SU-DHL-6 (cell line): ENCODE measurements around the gene NFATC2IP.
"Not testable (repeated sequence)": the region's sequence is repeated elsewhere in the genome, so short reads cannot be mapped to it uniquely, and the experiment has no call there.

Experiments used
- H2AFZ ChIP-seq: fragments of 200-600 bp; sonication (generic); 2 replicates; pipeline ENCODE4 v1.6.1; 2014; ENCODE audit warnings: low read depth, mild to moderate bottlenecking, moderate library complexity, mixed read lengths, antibody characterized with exemption, low read length; ENCODE audit not compliant: severe bottlenecking
- H3F3A ChIP-seq: fragments of 200-600 bp; shearing (Covaris generic); 2 replicates; pipeline ENCODE4 v1.6.0; 2016; ENCODE audit warnings: antibody characterized with exemption, mild to moderate bottlenecking; ENCODE audit not compliant: insufficient read depth
- H3K27ac ChIP-seq: fragments of 200-600 bp; sonication (generic); 2 replicates; pipeline ENCODE4 v1.5.1; 2016; ENCODE audit warnings: low read depth, mild to moderate bottlenecking, low read length, moderate library complexity, mixed read lengths
- H3K27me3 ChIP-seq: fragments of 200-600 bp; sonication (generic), shearing (Covaris generic); 2 replicates; pipeline ENCODE4 v1.6.0; 2014; ENCODE audit warnings: mild to moderate bottlenecking, low read length
- H3K36me3 ChIP-seq: fragments of 200-600 bp; sonication (generic); 2 replicates; pipeline ENCODE4 v1.6.1; 2014; ENCODE audit warnings: mild to moderate bottlenecking, low read length, mixed read lengths
- H3K4me2 ChIP-seq: fragments of 300-600, 200-600 bp; shearing (Covaris generic), sonication (generic); 2 replicates; pipeline ENCODE4 v1.6.0; 2014; ENCODE audit warnings: low read length, low read depth, mild to moderate bottlenecking; ENCODE audit not compliant: poor library complexity, severe bottlenecking
- H3K4me3 ChIP-seq: fragments of 200-600 bp; sonication (generic); 2 replicates; pipeline ENCODE4 v1.5.1; 2014; ENCODE audit warnings: antibody characterized with exemption, low read length, mild to moderate bottlenecking, mixed read lengths; ENCODE audit not compliant: insufficient read depth, poor library complexity, severe bottlenecking
- H3K79me2 ChIP-seq: fragments of 200-600 bp; sonication (generic); 2 replicates; pipeline ENCODE4 v1.6.1; 2014; ENCODE audit warnings: mild to moderate bottlenecking, low read length, moderate library complexity; ENCODE audit not compliant: insufficient read depth
- H3K9ac ChIP-seq: fragments of 200-600 bp; sonication (generic); 2 replicates; pipeline ENCODE4 v1.7.0; 2014; ENCODE audit warnings: mild to moderate bottlenecking, low read length
- H3K9me2 ChIP-seq: fragments of 200-600 bp; sonication (generic); replicated peaks from 2 replicates; pipeline ENCODE4 v1.6.1; 2014; ENCODE audit warnings: low read length; ENCODE audit not compliant: insufficient read depth
- H3K9me3 ChIP-seq: fragments of 200-600 bp; sonication (generic); 2 replicates; pipeline ENCODE4 v1.6.1; 2014; ENCODE audit warnings: low read length, mixed read lengths; ENCODE audit not compliant: insufficient read depth
- H4K20me1 ChIP-seq: fragments of 200-600 bp; sonication (generic); 2 replicates; pipeline ENCODE4 v1.6.1; 2014; ENCODE audit warnings: low read depth, mild to moderate bottlenecking, antibody characterized with exemption, low read length, moderate library complexity, mixed read lengths
- EZH2phosphoT487 ChIP-seq: fragments of 200-600 bp; sonication (generic), shearing (Covaris generic); conservative IDR thresholded peaks from 2 replicates; pipeline ENCODE4 v1.6.1; 2018; ENCODE audit warnings: mild to moderate bottlenecking, antibody characterized with exemption, low read length, moderate library complexity, mixed read lengths
- TF ChIP-seq, protein P1 (sequence below): fragments of 200-600 bp; sonication (generic); IDR thresholded peaks from one replicate; pipeline ENCODE4 v1.5.1; 2017; ENCODE audit warnings: antibody characterized with exemption, mild to moderate bottlenecking, low read length, moderate library complexity; ENCODE audit not compliant: insufficient read depth, poor library complexity, severe bottlenecking

NFATC2IP gene

DNA sequence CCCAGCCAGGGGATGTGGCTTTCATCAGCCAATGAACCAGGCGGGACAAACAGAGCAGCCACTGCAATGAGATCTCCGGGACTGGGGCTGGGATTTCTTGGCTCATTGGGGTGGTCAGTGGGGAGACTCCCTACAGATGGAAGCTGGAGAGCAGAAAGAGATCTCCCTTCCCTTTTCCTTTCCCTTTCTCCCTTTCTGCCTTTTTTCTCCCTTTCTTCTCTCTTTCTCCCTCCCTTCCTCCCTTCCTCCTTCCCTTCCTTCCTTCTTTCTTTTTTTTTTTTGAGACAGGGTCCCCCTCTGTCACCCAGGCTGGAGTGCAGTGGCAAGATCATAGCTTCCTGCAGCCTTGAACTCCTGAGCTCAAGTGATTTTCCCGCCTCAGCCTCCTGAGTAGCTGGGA, 48.1 kb downstream of the NFATC2IP start:
- Histone ChIP-seq H3K27me3 (no peaks in the 10 kb centered on the region), H3K9me3 (no peaks in the 10 kb centered on the region), H3K79me2 (no peaks in the 10 kb centered on the region), H3K27ac (no peak overlapping the region), H3K9me2 (no peaks in the 10 kb centered on the region), H3K4me2 (no peak overlapping the region), H3F3A (no peaks in the 10 kb centered on the region), H4K20me1 (no peaks in the 10 kb centered on the region), H3K9ac (no peak overlapping the region), H3K4me3 (no peak overlapping the region), H3K36me3 (no peaks in the 10 kb centered on the region), H2AFZ (no peak overlapping the region)
- TF ChIP-seq, protein P1, sequence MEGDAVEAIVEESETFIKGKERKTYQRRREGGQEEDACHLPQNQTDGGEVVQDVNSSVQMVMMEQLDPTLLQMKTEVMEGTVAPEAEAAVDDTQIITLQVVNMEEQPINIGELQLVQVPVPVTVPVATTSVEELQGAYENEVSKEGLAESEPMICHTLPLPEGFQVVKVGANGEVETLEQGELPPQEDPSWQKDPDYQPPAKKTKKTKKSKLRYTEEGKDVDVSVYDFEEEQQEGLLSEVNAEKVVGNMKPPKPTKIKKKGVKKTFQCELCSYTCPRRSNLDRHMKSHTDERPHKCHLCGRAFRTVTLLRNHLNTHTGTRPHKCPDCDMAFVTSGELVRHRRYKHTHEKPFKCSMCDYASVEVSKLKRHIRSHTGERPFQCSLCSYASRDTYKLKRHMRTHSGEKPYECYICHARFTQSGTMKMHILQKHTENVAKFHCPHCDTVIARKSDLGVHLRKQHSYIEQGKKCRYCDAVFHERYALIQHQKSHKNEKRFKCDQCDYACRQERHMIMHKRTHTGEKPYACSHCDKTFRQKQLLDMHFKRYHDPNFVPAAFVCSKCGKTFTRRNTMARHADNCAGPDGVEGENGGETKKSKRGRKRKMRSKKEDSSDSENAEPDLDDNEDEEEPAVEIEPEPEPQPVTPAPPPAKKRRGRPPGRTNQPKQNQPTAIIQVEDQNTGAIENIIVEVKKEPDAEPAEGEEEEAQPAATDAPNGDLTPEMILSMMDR, result no peak
- no peak for TF ChIP-seq EZH2phosphoT487

DNA sequence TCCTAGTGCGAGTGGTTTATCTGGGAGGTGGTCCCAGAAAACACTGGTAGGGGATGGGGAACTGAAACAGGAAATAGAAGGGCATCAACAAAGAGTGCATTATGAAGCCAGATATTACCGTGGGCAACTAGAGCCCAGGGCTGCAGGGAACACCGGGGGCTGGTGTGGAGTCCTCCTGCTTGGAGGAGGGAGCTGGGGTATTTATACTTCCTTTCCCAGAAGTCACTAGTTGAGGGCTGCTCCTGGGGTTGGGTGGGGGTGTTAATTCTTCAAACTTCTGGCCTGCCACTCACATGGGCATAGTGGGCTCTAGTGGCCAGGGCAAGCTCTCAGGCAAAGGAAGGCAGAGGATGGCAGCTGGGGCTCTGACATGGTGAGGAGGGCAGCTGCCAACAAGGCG, 48.8 kb downstream of the NFATC2IP start:
- no peak overlapping the region for H3K4me2 ChIP-seq
- H3K27ac ChIP-seq, result no peak overlapping the region
- H3K9ac ChIP-seq, result no peak overlapping the region
- H3K4me3 ChIP-seq, result no peak overlapping the region
- no peaks in the 10 kb centered on the region for H3K36me3 ChIP-seq
- H2AFZ ChIP-seq, result no peak overlapping the region
- no peaks in the 10 kb centered on the region for H3K9me2 ChIP-seq
- H4K20me1 ChIP-seq, result no peaks in the 10 kb centered on the region
- TF ChIP-seq, protein P1, result no peak
- no peak for TF ChIP-seq EZH2phosphoT487
- H3K27me3 ChIP-seq, result no peaks in the 10 kb centered on the region
- H3K79me2 ChIP-seq, result no peaks in the 10 kb centered on the region
- H3K9me3 ChIP-seq, result no peaks in the 10 kb centered on the region
- H3F3A ChIP-seq, result no peaks in the 10 kb centered on the region

DNA sequence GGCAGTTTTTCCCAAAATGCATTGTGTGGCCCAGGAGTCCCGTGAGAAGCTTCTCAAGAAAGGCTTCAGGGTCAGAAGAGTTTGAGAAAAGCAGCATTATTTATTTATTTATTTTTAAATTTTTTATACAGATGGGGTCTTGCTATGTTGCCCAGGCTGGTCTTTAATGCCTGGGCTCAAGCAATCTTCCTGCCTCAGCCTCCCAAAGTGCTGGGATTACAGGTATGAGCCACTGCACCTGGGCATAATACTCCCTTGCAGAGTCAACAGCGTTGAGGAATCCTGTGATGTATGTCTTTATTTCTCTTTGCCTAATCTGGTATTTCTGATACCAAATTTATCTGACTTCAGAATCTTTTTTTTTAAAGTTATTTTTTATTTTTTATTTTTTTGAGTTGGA, 49.3 kb downstream of the NFATC2IP start:
- TF ChIP-seq, protein P1, result no peak
- TF ChIP-seq EZH2phosphoT487, result no peak
- no peaks in the 10 kb centered on the region for H4K20me1 ChIP-seq
- no peak overlapping the region for H3K4me3 ChIP-seq
- no peaks in the 10 kb centered on the region for H3K36me3 ChIP-seq
- H3K9me2 ChIP-seq, result no peaks in the 10 kb centered on the region
- H3K27ac ChIP-seq, result no peak overlapping the region
- H3K4me2 ChIP-seq, result no peak overlapping the region
- H3F3A ChIP-seq, result no peaks in the 10 kb centered on the region
- no peak overlapping the region for H3K9ac ChIP-seq
- H3K79me2 ChIP-seq, result no peaks in the 10 kb centered on the region
- no peaks in the 10 kb centered on the region for H3K9me3 ChIP-seq
- H3K27me3 ChIP-seq, result no peaks in the 10 kb centered on the region
- no peak overlapping the region for H2AFZ ChIP-seq

DNA sequence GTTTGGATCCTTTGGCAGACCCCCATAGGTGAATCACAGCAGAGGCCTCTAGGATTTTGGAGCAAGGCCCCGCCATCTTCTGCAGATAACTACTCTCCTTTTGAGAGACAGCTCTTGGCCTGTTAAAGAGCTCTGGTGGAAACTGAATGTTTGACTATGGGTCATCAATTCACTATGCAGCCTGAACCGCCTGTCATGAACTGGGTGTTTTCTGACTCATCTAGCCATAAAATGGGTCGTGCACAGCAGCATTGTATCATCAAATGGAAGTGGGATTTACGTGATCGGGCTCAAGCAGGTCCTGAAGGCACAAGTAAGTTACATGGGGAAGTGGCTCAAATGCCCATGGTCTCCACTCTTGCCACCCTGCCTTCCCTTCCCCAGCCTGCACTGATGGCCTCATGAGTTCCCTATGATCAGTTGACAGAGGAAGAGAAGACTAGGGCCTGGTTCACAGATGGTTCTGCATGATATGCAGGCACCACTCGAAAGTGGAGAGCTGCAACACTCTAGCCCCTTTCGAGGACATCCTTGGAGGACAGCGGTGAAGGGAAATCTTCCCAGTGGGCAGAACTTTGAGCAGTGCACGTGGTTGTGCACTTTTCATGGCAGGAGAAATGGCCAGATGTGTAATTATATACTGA, 53.9 kb downstream of the NFATC2IP start:
- not testable (repeated sequence) for H3F3A ChIP-seq, H4K20me1 ChIP-seq, H3K27ac ChIP-seq, H3K4me2 ChIP-seq, H3K27me3 ChIP-seq, H3K9me2 ChIP-seq, H3K4me3 ChIP-seq, H3K9me3 ChIP-seq, H2AFZ ChIP-seq, H3K79me2 ChIP-seq, H3K36me3 ChIP-seq, H3K9ac ChIP-seq
